NCI-H2227 (cell line): Measurements from ENCODE around the gene RAP1GAP2.

Experiments
- DNase-seq: peaks from one replicate; lab custom pipeline; 2025; ENCODE audit not compliant: unreplicated experiment; lab: John Stamatoyannopoulos, UW

The RAP1GAP2 gene

DNA sequence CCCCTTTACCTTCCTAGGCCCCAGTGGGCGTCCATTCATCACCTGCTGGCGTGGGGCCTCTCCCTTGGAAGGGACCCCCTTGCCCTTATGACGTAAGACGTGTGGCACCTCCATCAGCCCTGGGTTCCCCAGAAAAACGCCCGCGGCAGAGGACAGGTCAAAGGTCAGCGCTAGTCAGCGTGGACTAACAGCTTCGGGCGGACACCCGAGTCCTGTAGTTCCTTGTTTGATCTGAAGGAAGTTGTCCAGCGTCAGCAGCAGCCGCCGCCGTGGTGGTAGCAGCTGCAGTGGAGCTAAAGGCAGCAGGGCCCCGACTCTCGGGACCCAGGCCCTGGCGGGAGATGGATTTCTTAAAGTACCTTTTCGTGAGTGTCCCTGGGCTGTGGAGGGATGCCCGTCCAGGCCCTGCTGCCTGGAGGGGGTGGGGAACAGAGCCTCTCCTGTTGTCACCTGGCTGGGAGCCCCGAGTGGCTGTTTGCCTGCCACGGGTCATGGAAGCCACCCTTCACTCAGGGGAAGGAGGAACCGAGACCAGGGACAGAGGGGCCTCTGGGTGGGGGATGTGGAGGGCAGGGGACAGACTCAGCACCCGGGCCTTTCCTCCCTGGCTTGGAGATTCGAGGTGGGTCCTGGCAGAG, 143.6 kb downstream of the RAP1GAP2 start:
- no peak for DNase-seq

DNA sequence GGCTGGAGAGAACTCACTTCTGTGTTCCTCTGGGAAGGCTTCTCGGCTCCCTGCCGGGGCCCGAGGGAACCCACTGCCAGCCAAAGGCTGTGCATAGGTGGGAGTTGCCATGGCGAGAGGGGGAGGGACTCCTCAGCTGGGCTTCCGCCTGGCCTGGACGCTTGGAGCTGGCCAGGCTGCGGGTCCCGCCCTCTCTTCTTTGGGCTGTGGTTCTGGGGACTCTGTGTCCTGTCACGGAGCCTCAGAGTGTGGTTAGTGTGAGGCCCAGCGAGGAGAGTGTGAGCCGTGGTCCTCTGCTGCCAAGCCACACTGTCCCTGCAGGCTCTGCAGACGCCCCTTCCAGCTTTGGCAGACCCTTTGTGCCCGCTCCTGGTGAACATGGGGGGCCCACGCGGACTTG, 144.1 kb downstream of the RAP1GAP2 start:
- DNase-seq: no peak

DNA sequence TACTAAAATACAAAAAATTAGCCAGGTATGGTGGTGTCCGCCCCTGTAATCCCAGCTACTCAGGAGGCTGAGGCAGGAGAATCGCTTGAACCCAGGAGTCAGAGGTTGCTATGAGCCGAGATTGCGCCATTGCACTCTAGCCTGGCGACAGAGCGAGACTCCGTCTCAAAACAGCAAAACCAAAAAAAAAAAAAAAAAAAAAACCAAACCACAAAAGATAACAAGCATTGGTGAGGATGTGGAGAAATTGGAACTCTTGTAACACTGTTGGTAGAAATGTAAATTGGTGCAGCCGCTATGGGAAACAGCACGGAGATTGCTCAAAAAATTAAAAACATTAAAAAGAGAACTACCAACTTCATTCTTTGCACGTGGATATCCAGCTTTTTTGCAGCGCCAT, 147.7 kb downstream of the RAP1GAP2 start:
- DNase-seq: no peak

DNA sequence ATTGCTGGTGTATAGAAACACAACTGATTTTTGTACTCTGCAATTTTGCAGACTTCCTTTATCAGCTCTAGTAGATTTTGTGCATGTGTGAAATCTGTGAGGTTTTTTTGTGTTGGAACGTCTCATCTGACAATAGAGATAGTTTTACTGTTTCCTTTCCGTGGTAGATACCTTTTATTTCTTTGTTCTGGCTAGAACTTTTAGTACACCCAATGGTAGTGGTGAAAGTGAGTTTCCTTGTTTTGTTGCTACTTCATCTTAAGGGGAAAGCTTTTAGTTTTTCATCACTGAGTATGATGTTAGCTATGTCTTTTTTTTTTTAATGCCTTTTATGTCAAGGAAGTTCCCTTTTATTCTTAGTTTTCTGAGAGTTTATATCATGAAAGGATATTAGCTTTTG, 149.1 kb downstream of the RAP1GAP2 start:
- DNase-seq: no peak

DNA sequence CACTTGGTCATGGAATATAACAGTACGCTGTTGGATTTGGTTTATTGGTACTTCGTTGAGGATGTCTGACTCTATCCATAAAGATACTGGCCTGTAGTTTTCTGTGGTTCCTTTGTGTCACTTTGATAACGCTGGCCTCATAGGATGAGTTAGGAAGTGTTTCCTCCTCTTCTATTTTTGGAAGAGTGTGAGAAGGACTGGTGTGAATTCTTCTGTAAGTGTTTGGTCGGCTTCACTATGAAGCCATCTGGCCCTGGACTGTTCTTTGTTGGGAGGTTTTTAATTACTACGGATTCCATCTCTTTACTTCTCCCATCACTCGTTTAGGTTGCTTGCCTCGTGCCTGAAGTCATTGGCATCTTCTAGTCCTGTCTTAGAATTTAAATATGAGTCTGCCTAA, 149.9 kb downstream of the RAP1GAP2 start:
- DNase-seq: no peak

DNA sequence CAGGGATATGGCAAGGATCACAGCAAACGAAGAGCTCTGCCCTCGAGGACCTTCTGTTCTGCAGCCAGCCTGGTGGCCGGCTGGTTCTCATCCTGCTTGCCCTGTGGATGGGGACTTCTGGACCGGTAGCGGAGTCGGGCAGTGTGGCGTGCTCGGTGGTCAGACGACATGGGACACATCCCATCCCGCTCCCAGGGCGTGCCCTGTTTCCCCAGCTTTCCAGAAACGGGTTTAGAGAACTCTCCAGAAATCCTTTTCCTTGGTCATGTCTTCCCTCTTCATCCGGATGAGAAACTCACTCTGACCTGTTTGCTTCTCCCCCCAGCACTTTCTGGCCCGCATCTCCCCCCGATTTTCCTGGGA, 151.3 kb downstream of the RAP1GAP2 start:
- DNase-seq: no peak

DNA sequence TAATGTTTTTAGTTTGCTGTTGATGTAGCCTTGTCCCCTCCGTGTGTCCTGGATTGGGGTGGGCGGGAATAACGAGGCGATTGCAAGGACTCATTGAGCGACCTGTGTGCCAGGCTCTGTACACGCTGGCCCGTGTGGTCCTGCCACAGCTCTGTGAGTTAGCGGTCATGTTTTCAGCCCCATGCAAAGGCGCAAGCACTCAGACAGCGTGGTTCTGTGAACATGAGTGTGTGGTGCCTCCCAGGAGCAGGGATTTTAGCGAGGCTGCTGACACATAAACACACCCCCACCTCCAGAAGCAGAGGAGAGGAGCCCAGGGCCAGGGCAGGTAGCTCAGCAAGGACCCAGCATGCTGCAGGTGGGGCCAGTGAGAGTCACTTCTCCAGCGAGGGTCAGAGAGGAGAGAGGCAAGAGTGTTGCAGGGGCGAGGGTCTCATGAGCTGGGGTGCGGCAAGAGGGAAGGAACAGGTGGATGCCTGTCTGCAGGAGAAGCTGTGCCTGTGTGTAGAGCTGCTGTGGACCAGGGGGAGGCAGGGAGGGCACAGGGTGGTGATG, 151.8 kb downstream of the RAP1GAP2 start:
- no peak for DNase-seq

- DNase-seq: no peak
Observed at GRCh38 chr17:2948721-2949468, 152.7 kb downstream of the RAP1GAP2 start.

- no peak for DNase-seq
Observed at GRCh38 chr17:2949469-2950044, 153.3 kb downstream of the RAP1GAP2 start.

DNA sequence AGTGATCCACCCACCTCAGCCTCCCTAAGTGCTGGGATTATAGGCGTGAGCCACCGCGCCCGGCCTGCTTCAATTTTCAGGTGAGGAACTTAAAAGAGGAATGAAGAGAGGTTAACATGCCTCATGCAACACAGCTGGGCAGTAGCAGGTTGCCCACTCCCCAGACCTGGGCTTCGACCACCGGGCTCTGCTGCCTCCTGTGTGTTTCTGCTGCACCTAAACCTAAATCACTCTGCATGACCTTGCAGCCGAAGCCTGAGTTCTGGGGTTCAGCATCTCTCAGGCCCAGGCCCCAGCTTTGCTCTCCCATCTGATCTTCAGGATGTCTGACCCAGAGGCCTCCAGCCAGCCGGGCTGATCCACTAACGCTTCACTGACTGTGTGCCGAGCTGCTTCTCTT, 154.6 kb downstream of the RAP1GAP2 start:
- no peak for DNase-seq

GRCh38 chr17:2952174-2952845, 156.1 kb downstream of the RAP1GAP2 start:
- no peak for DNase-seq

DNA sequence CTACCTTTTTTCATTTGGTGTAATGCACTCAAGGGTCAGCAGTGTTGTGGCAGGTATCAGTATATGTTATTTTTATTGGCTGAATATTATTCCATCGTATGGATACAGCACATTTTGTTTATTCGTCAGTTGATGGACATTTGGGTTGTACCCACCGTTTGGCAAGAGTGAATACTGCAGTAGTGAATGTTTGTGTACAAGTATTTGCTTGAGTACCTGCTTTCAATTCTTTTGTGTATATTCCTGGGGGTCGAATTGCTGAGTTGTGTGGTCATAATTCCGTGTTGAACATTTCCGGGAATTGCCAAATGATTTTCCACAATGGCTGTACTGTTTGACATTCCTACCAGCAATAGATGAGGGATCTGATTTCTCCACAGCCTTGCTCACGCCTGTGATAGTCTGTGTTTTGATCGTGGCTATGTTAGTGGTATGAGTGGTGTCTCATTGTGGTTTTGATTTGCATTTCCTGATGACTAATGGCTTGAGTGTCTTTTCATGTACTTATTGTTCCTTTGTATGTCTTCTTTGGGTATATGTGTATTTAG, 158.7 kb downstream of the RAP1GAP2 start:
- DNase-seq: no peak

- DNase-seq: no peak
Observed at GRCh38 chr17:2955931-2956582, 159.8 kb downstream of the RAP1GAP2 start.

- DNase-seq: no peak
Observed at GRCh38 chr17:2957631-2958286, 161.5 kb downstream of the RAP1GAP2 start.

DNA sequence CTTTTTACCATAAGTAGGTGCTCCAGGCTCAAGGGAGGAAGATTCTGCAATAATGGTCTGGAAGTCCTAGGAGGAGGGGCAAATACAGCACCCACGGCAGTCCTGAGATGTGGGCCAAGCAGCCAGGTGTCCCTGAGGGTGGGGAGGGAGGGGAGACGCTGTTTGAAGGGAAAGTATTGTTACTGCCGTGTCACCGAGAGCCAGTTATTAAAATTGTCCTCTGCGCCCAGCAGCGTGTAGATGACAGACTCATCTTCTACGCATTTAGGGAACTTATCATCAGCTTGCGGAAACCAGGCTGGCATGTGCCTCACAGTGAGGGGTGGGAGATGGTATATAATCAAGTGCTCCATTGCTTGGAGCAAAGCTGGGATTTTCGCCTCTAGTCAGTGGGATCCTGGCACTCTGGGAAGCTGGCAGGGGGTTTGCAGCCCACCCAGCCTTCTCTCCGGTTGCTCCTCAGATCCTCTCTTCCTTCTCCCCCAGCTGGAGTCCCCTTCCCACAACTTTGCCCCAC, 162.5 kb downstream of the RAP1GAP2 start:
- DNase-seq: no peak

DNA sequence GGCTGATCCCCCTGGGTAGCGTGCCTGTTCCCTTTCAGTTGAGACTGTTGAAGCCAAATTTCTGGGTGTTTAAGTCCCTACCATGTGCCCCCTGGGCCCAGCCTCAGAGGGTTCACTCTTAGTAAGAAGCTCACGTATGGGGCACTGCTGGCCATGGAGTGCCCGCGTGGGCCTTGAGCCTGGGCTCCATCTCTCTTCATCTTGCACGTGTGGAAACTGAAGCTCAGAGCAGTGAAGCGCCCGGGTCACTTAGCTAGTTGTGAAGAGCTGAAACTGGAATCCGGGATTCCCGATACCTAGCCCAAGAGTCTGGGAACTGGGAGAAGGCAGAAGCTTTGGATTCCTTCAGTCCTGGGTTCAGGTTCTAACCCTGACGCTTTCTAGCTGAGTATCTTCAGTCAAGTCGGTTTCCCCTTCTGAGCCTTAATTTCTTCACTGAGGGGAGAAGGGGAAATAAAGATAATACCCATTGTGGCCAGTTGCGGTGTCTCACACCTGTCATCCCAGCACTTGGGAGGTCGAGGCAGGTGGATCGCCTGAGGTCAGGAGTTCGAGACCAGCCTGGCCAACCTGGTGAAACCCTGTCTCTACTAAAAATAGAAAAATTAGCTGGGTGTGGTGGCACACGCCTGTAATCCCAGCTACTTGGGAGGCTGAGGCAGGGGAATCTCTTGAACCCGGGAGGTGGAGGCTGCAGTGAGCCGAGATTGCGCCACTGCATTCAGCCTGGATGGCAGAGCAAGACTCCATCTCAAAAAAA, 163.3 kb downstream of the RAP1GAP2 start:
- DNase-seq: no peak

GRCh38 chr17:2961446-2961845, 165.2 kb downstream of the RAP1GAP2 start:
- DNase-seq: no peak

GRCh38 chr17:2962236-2962635, 166.0 kb downstream of the RAP1GAP2 start:
- no peak for DNase-seq

- DNase-seq: no peak
Observed at GRCh38 chr17:2962729-2963128, 166.5 kb downstream of the RAP1GAP2 start.
